H9 (cell line): ENCODE data around the gene SDF2. TPM values are rescaled to one million over a fixed set of nuclear protein-coding genes. Genes with fewer than 3 reads are reported as not detected.

Experiments used
- DNase-seq: peaks from one replicate; pipeline ENCODE4 v3.0.0-alpha.2; 2017
- H2AFZ ChIP-seq: one replicate; pipeline ENCODE4 v1.6.1; 2013; ENCODE audit warnings: mild to moderate bottlenecking, low read length, control low read depth, moderate library complexity
- H2AK5ac ChIP-seq: 2 replicates; pipeline ENCODE4 v1.6.1; 2013; ENCODE audit warnings: low read length, control low read depth, mixed read lengths; ENCODE audit not compliant: insufficient read length
- H2BK120ac ChIP-seq: one replicate; pipeline ENCODE4 v1.6.1; 2013; ENCODE audit warnings: low read depth, mild to moderate bottlenecking, low read length, control low read depth, inconsistent platforms; ENCODE audit not compliant: poor library complexity, severe bottlenecking
- H2BK12ac ChIP-seq: 2 replicates; pipeline ENCODE4 v1.6.1; 2013; ENCODE audit warnings: low read length, control low read depth, mixed read lengths, low read depth; ENCODE audit not compliant: insufficient read length
- H2BK15ac ChIP-seq: 2 replicates; pipeline ENCODE4 v1.6.1; 2013; ENCODE audit warnings: low read depth, low read length, control low read depth
- H2BK20ac ChIP-seq: one replicate; pipeline ENCODE4 v1.6.1; 2013; ENCODE audit warnings: low read depth, mild to moderate bottlenecking, low read length, control low read depth, inconsistent platforms; ENCODE audit not compliant: poor library complexity, severe bottlenecking
- H2BK5ac ChIP-seq: 2 replicates; pipeline ENCODE4 v1.6.1; 2013; ENCODE audit warnings: low read length, control low read depth, mixed read lengths; ENCODE audit not compliant: insufficient read length
- H3K14ac ChIP-seq: 2 replicates; pipeline ENCODE4 v1.6.1; 2013; ENCODE audit warnings: low read length, control low read depth; ENCODE audit not compliant: insufficient read depth
- H3K18ac ChIP-seq: 2 replicates; pipeline ENCODE4 v1.6.1; 2013; ENCODE audit warnings: low read depth, mild to moderate bottlenecking, mixed read lengths, low read length, control low read depth; ENCODE audit not compliant: insufficient read length
- H3K23ac ChIP-seq: 2 replicates; pipeline ENCODE4 v1.6.1; 2013; ENCODE audit warnings: low read length, control low read depth, mixed read lengths, low read depth; ENCODE audit not compliant: insufficient read length
- H3K23me2 ChIP-seq: 2 replicates; pipeline ENCODE4 v1.6.1; 2013; ENCODE audit warnings: low read depth, mild to moderate bottlenecking, mixed read lengths, low read length, control low read depth; ENCODE audit not compliant: insufficient read length, poor library complexity, severe bottlenecking
- H3K27ac ChIP-seq: 2 replicates; pipeline ENCODE4 v1.5.1; 2013; ENCODE audit warnings: low read length, control low read depth, mixed read lengths, low read depth; ENCODE audit not compliant: insufficient read length
- H3K27me3 ChIP-seq: 2 replicates; pipeline ENCODE4 v1.6.1; 2013; ENCODE audit warnings: low read length, control low read depth, inconsistent platforms; ENCODE audit not compliant: insufficient read depth
- H3K4ac ChIP-seq: 2 replicates; pipeline ENCODE4 v1.6.1; 2013; ENCODE audit warnings: low read depth, mild to moderate bottlenecking, control low read depth, inconsistent platforms, low read length, moderate library complexity
- H3K4me1 ChIP-seq: 2 replicates; pipeline ENCODE4 v1.6.1; 2013; ENCODE audit warnings: low read length, control low read depth, inconsistent platforms; ENCODE audit not compliant: insufficient read depth
- H3K4me2 ChIP-seq: 2 replicates; pipeline ENCODE4 v1.6.1; 2013; ENCODE audit warnings: low read length, control low read depth, mixed read lengths; ENCODE audit not compliant: insufficient read length, insufficient read depth
- H3K56ac ChIP-seq: 2 replicates; pipeline ENCODE4 v1.6.1; 2013; ENCODE audit warnings: low read depth, mild to moderate bottlenecking, mixed read lengths, low read length, control low read depth; ENCODE audit not compliant: insufficient read length
- H3K79me1 ChIP-seq: 2 replicates; pipeline ENCODE4 v1.6.1; 2013; ENCODE audit warnings: low read depth, mild to moderate bottlenecking, moderate library complexity, low read length, control low read depth, inconsistent platforms; ENCODE audit not compliant: insufficient read depth, poor library complexity, severe bottlenecking
- H3K79me2 ChIP-seq: 2 replicates; pipeline ENCODE4 v1.6.1; 2013; ENCODE audit warnings: low read length, control low read depth, inconsistent platforms; ENCODE audit not compliant: insufficient read depth
- H3K9ac ChIP-seq: 2 replicates; pipeline ENCODE4 v1.6.1; 2013; ENCODE audit warnings: low read length, control low read depth, mixed read lengths; ENCODE audit not compliant: insufficient read length; ENCODE audit errors: extremely low read depth
- H3K9me3 ChIP-seq: one replicate; pipeline ENCODE4 v1.6.1; 2013; ENCODE audit warnings: low read depth, low read length, inconsistent platforms; ENCODE audit not compliant: control insufficient read depth
- H3T11ph ChIP-seq: one replicate; pipeline ENCODE4 v1.6.1; 2013; ENCODE audit warnings: mild to moderate bottlenecking, low read length, control low read depth, inconsistent platforms
- H4K20me1 ChIP-seq: one replicate; pipeline ENCODE4 v1.6.1; 2013; ENCODE audit not compliant: control insufficient read depth, insufficient read length, insufficient read depth
- H4K5ac ChIP-seq: 2 replicates; pipeline ENCODE4 v1.6.1; 2013; ENCODE audit warnings: low read depth, mild to moderate bottlenecking, mixed read lengths, low read length, control low read depth; ENCODE audit not compliant: insufficient read length
- H4K8ac ChIP-seq: replicated peaks from 2 replicates; pipeline ENCODE4 v1.6.1; 2013; ENCODE audit warnings: low read length, control low read depth, mixed read lengths, low read depth; ENCODE audit not compliant: insufficient read length
- H4K91ac ChIP-seq: 2 replicates; pipeline ENCODE4 v1.6.1; 2013; ENCODE audit warnings: low read depth, mild to moderate bottlenecking, moderate library complexity, mixed read lengths, low read length, control low read depth; ENCODE audit not compliant: insufficient read length
- H3K27ac Mint-ChIP-seq, 3 experiments: 2 replicates in 2 of 3; 3 replicates in 1 of 3; pipeline ENCODE4 v1.8.0; 2020 to 2021; ENCODE audit warnings: mixed read lengths in 3 of 3, mild to moderate bottlenecking in 1 of 3, moderate library complexity in 1 of 3
- H3K27me3 Mint-ChIP-seq: 2 replicates; pipeline ENCODE4 v1.8.0; 2021; ENCODE audit warnings: low read depth, mild to moderate bottlenecking, moderate library complexity, mixed read lengths
- H3K36me3 Mint-ChIP-seq, 3 experiments: 2 replicates in 2 of 3; 3 replicates in 1 of 3; pipeline ENCODE4 v1.8.0; 2020 to 2021; ENCODE audit warnings: low read depth in 3 of 3, mixed read lengths in 3 of 3; ENCODE audit not compliant: insufficient read depth in 1 of 3
- H3K4me1 Mint-ChIP-seq, 2 experiments: 2 replicates each; pipeline ENCODE4 v1.8.0; 2020; ENCODE audit warnings: mixed read lengths in 2 of 2
- H3K4me3 Mint-ChIP-seq, 2 experiments: 2 replicates in 1 of 2; 3 replicates in 1 of 2; pipeline ENCODE4 v1.8.0; 2020 to 2021; ENCODE audit warnings: mild to moderate bottlenecking in 2 of 2, mixed read lengths in 2 of 2, moderate library complexity in 1 of 2
- H3K9me3 Mint-ChIP-seq, 2 experiments: 2 replicates in 1 of 2; 3 replicates in 1 of 2; pipeline ENCODE4 v1.8.0; 2020; ENCODE audit warnings: mild to moderate bottlenecking in 2 of 2, mixed read lengths in 2 of 2, moderate library complexity in 1 of 2
- WGBS: extraction: QIAGEN DNeasy Blood & Tissue Kit; methylation state at CpG from one replicate; pipeline ENCODE4 v1.1.7; 2013; ENCODE audit warnings: missing lambda C conversion rate, low lambda C conversion rate, mixed read lengths; ENCODE audit not compliant: insufficient read length; ENCODE audit errors: extremely low coverage; 5-methylcytosine and 5-hydroxymethylcytosine counted together
- total RNA-seq: library from RNA; stranded (reverse); gene quantifications from 2 replicates; pipeline ENCODE4 v1.2.1, GENCODE V29; 2021
- TF ChIP-seq, protein P1 (sequence below): fragments of 200-600 bp; sonication (generic); conservative IDR thresholded peaks from 3 replicates; pipeline ENCODE4 v1.8.0; 2021; ENCODE audit warnings: antibody characterized with exemption, mild to moderate bottlenecking

SDF2 gene
- total RNA-seq, 1 experiment from 2014 or later = 40.2 TPM

DNA sequence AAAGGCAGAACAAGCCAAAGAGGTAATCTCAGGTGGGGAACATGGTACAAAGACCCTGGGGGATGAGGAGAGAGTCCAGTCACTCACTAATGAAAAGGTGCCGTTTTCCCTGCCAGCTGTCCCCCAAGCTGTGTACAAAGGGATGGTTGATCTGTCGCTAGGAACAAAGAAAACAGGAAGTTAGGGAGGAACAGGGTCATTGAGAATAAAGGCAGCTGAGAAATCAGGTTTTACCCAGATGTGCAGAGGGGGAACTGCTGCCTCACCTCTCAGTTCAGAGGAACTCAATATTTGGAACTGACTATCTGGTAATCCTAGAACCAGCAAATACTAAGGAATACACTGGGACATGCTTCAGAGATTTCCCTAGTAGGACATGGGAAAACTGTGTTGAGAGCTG is 49.2 kb downstream of the SDF2 start:
- Histone ChIP-seq H3K56ac (no peak overlapping the region), H3T11ph (no peak overlapping the region), H2BK20ac (no peak overlapping the region), H3K79me2 (no peaks in the 10 kb centered on the region), H4K91ac (no peak overlapping the region), H2AFZ (no peak overlapping the region), H4K20me1 (no peaks in the 10 kb centered on the region), H2BK5ac (no peak overlapping the region), H3K27me3 (no peaks in the 10 kb centered on the region), H4K5ac (no peak overlapping the region), H3K9me3 (no peaks in the 10 kb centered on the region), H3K23me2 (no peaks in the 10 kb centered on the region), H3K9ac (no peak overlapping the region), H2AK5ac (no peak overlapping the region), H2BK12ac (no peak overlapping the region), H3K4ac (no peak overlapping the region), H3K18ac (no peak overlapping the region), H3K4me2 (no peak overlapping the region), H4K8ac (no peak overlapping the region), H3K27ac (no peak overlapping the region), H3K23ac (no peak overlapping the region), H2BK15ac (no peak overlapping the region), H3K79me1 (no peaks in the 10 kb centered on the region), H2BK120ac (no peak overlapping the region), H3K14ac (no peak overlapping the region), H3K4me1 (no peaks in the 10 kb centered on the region)
- no peaks in the 10 kb centered on the region for H3K9me3 Mint-ChIP-seq
- peaks cover 30 to 93% (median 84%) of the 10 kb centered on the region in 3 experiments; a peak in 6 of 7 replicates for H3K36me3 Mint-ChIP-seq
- H3K27me3 Mint-ChIP-seq = no peaks in the 10 kb centered on the region
- H3K4me1 Mint-ChIP-seq = no peaks in the 10 kb centered on the region
- no peak overlapping the region for H3K27ac Mint-ChIP-seq
- DNase-seq = no peak
- TF ChIP-seq, protein P1, sequence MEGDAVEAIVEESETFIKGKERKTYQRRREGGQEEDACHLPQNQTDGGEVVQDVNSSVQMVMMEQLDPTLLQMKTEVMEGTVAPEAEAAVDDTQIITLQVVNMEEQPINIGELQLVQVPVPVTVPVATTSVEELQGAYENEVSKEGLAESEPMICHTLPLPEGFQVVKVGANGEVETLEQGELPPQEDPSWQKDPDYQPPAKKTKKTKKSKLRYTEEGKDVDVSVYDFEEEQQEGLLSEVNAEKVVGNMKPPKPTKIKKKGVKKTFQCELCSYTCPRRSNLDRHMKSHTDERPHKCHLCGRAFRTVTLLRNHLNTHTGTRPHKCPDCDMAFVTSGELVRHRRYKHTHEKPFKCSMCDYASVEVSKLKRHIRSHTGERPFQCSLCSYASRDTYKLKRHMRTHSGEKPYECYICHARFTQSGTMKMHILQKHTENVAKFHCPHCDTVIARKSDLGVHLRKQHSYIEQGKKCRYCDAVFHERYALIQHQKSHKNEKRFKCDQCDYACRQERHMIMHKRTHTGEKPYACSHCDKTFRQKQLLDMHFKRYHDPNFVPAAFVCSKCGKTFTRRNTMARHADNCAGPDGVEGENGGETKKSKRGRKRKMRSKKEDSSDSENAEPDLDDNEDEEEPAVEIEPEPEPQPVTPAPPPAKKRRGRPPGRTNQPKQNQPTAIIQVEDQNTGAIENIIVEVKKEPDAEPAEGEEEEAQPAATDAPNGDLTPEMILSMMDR = no peak
- no peak overlapping the region for H3K4me3 Mint-ChIP-seq
- no CpG with 5 or more reads among the region's 2 CpGs for WGBS
